HG03060 (cell line): ENCODE results near the gene CENATAC.
"Not testable (repeated sequence)": the region's sequence is repeated elsewhere in the genome, so short reads cannot be mapped to it uniquely, and the experiment has no call there.

Experiments used
- ATAC-seq: cut with Tn5 transposase; IDR thresholded peaks from one replicate; pipeline ENCODE4 v1.9.1; 2021; ENCODE audit warnings: low read depth, moderate number of reproducible peaks; ENCODE audit not compliant: unreplicated experiment

CENATAC gene, protein sequence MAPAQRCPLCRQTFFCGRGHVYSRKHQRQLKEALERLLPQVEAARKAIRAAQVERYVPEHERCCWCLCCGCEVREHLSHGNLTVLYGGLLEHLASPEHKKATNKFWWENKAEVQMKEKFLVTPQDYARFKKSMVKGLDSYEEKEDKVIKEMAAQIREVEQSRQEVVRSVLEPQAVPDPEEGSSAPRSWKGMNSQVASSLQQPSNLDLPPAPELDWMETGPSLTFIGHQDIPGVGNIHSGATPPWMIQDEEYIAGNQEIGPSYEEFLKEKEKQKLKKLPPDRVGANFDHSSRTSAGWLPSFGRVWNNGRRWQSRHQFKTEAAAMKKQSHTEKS

DNA sequence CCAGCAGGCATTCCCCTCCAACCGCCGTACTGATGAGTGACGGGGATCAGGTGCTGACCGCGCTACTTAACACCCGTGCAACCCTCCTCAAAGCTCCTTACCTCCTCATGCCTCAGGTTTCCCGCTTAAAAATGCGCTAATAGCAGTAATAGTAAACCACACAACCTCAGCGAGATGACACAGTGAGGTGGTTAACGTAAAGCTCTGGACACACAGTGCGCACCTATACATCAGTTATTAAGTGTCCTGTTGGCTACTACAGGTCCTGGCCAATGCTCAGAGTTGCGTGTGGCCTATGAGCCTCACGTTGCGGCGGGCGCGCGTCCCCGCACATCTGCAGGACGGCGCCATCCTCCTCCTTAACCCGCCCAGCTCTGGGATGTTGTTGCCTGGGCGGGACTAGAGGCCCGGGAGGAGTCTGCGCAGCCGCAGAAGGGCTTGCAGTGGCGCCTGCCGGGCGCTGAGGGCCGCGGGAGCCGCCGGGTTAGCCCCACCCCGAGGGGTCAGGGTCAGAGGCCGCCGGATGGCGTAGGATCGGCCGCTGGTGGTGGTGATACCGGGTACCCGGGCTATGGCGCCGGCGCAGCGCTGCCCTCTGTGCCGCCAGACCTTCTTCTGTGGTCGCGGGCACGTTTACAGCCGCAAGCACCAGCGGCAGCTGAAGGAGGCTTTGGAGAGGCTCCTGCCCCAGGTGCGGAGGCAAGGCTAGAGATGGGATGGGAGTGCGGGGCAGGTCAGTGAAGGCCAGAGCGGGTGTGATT is at the start of gene CENATAC:
CENATAC (plus strand) TSS at position 512 of the 761 bp plus-strand sequence; CDS start at position 572, 60 bp downstream.
- ATAC-seq: peak; percentile 59

DNA sequence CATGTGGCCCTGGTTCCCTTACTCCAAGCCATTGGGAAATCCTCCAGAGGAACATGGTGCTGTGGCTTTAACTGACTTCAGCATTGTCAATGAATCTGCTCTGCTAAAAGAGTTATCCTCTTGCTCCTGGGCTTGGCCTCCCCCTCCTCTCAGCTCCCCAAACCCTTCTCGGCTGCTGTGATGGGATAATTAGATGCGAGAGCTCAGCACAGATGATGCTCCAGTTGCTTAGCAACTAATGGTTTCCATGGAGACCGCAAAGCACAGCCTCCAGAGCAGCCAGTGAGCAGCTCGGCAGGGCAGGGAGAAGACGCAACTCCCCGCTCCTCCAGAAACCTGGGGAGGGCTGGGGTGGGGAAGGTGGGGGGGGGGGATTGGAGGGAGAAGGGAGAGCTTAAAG is 44.7 kb upstream of the CENATAC start:
- ATAC-seq: no peak

DNA sequence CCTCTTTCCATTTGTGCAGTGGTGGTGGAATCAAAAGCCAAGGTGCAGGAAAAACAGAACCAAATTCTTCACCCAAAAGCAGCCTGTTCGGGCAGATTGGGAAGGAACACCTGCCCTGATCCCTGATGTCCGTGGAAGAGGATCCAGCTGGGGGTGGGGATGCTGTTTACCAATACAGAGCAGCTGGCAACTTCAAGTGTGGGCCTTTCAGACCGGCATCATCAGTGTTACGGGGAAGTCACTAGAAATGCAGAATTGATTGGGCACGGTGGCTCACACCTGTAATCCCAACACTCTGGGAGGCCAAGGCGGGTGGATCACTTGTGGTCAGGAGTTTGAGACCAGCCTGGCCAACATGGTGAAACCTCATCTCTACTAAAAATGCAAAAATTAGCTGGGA is 44.0 kb upstream of the CENATAC start:
- ATAC-seq: not testable (repeated sequence)

DNA sequence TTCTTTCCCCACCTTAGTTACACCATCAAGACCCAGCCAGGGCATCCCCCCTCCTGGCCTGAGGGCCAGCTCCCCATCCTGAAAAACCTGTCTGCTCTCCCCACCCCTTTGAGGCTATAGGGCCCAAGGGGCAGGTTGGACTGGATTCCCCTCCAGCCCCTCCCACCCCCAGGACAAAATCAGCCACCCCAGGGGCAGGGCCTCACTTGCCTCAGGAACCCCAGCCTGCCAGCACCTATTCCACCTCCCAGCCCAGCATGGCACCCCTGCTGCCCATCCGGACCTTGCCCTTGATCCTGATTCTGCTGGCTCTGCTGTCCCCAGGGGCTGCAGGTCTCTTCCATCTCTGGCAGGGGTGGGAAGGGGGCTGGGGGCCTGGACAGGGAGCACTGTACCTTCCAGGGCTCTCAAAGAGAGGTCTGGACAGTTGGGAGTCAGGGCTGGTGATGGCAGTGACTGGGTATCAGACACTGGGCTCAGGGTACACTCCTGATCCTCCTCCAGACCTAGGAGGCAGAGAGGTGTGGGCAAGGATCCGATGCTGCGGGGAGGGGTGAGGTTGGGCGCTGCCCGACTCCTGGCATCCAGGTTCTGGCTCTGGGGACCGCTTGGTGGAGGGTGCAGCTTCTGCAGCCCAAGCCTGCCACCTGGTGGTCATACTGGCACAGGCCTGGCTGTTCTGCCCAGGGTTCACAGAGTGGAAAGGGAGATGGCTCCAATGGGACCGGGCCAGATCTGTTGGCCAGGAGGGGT is 41.7 kb upstream of the CENATAC start, which contains the start of gene UPK2:
UPK2 (plus strand) TSS at position 205 of the 753 bp plus-strand sequence; CDS start at position 258, 53 bp downstream.
- peak; percentile 44 for ATAC-seq

DNA sequence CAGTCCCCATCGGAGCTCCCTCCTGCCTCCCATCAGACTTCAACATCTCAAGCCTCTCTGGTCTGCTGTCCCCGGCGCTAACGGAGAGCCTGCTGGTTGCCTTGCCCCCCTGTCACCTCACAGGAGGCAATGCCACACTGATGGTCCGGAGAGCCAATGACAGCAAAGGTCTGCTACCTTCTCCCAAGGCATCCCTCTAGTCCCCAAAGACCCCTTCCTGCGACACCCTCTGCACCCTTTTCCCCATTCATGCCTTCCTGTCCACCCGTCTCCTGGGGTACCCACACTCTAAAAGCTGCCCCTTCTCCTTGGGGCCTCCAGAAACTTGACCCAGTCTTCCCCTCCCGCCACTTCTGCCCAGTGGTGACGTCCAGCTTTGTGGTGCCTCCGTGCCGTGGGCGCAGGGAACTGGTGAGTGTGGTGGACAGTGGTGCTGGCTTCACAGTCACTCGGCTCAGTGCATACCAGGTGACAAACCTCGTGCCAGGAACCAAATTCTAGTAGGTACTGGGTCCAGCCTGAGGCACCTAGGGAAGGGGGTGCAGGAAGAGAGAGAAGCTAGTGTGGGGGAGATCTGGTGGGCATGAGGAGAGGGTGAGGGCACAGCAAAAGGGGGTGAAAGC is 41.0 kb upstream of the CENATAC start:
- ATAC-seq: no peak

DNA sequence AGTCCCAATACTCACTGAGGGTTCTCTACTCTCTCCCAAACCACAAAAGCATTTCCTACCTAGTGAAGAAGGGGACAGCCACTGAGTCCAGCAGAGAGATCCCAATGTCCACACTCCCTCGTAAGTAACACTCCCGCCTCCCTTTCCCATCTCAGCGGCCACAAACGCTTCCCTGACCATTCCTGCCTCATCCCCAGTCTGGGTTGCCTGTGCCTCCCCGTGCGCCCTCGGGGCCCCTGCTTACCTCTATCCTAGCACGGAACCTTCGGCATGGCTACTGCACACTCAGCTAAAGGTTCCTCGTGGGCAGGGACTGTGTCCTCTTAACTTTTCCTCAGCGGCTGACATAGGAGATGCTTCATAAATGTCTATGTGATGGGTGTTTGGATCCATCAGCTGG is 40.4 kb upstream of the CENATAC start:
- ATAC-seq: no peak

DNA sequence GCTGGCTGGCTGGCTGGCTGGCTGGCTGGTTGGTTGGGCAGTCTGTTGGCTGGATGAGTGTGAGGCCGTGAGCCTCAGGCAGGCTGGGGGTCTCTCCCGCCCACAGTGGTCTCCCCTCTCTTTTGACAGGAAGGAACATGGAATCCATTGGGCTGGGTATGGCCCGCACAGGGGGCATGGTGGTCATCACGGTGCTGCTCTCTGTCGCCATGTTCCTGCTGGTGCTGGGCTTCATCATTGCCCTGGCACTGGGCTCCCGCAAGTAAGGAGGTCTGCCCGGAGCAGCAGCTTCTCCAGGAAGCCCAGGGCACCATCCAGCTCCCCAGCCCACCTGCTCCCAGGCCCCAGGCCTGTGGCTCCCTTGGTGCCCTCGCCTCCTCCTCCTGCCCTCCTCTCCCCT is 40.0 kb upstream of the CENATAC start:
- ATAC-seq: no peak

DNA sequence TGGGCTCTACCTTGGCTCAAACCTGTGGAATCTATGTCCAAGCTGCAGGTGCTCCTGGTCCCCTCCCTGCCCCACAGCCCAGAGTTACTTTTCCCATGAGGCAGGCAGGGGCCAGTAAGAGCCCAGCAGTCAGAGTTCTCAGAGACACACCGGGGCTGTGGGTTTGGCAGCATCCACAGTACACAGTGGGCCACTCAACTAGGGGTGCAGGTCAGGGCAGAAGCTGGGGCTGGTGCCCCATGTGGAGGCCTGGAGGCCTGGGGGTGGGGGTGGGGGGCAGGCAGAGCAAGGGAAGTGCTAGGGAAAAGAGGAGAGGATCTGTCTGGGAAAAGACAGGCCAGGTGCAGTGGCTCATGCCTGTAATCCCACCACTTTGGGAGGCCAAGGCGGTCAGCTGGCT is 39.4 kb upstream of the CENATAC start:
- ATAC-seq: no peak

DNA sequence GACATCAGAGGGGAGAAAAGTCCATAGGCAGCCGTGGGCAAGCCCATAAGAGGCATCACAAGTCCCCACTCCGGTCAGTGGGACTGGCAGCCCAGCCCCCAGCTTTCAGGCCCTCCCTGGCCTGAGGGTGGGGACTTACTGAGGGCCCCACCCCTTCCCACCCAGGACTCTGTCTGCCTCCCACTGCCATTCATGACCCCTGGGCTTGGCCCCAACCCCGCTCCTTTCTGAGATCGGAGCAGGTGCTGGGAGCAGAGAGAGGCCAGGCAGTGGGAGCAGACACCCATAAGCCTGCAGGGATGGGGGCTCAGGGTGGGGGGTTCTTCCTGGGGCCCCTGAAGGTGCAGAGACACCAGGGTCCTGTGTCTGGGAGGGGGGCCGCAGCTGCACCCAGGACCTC is 36.7 kb upstream of the CENATAC start:
- no peak for ATAC-seq

DNA sequence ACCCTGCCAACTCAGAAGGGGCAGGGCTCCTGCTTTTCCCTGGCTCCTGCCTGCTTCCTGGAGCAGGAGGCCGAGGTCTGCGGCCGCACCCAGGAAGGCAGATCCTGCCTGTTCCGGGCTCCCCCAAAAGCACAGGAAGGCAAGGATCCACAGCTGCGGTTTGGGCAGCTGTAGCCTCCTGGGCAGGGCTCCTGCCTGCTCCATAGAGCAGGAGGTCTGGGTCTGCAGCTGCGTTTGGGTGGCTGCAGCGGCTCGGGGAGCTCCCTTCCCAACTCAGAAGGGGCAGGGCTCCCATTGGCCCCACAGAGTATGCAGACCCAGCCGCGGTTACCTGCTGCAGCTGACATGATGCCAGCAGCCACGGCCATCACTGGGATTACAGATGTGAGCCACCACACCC is 36.3 kb upstream of the CENATAC start:
- no peak for ATAC-seq

DNA sequence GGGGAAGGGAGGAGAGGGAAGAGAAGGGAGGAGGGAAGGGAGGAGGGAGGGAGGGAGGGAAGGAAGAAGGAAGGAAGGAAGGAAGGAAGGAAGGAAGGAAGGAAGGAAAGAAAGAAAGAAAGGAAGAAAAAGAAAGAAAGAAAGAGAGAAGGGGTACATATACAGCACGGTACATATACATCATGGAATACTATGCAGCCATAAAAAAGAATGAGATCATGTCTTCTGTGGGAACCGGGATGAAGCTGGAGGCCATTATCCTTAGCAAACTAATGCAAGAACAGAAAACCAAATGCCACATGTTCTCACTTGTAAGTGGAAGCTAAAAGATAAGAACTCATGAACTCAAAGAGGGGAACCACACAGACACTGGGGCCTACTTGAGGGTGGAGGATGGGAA is 28.4 kb upstream of the CENATAC start:
- not testable (repeated sequence) for ATAC-seq

DNA sequence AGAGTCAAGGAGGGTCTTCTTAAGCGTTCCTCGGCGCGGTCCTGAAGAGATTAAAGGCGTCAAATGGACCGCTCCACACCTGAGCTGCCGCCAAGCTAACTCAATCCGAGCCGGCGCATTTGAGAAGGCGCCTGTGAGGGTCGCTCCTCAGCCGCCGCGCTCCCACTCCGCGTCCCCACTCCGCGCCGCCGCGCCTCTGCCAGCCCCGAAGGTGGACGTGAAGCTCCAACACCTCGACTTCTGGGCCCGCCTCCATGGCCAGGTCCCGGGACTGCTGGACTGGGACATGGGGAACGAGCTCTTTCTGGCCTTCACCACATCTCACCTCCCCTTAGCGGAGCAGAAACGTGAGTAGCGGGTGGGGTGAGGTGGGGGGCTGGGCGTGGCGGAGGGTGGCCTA is 26.3 kb upstream of the CENATAC start, which contains the start of gene FOXR1:
FOXR1 (plus strand) TSS at position 116 of the 400 bp plus-strand sequence; CDS start at position 287, 171 bp downstream.
- no peak for ATAC-seq

DNA sequence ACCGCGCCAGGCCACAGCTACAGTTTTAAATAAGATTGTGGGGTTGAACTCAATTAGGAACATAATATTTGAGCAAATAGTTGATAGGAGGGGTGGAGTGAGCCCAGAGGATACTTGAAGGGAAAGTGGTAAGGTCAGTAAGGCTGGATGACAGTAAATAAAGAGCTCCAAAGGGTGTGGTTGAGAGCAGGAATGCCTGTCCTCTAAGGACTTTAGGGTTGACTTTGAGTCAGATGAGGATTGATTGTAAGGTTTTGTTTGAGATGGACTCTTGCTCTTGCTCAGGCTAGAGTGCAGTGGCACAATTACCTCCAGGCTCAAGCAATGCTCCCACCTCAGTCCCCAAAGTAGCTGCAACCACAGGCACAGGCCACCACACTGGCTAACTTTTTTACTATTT is 24.0 kb upstream of the CENATAC start:
- no peak for ATAC-seq

DNA sequence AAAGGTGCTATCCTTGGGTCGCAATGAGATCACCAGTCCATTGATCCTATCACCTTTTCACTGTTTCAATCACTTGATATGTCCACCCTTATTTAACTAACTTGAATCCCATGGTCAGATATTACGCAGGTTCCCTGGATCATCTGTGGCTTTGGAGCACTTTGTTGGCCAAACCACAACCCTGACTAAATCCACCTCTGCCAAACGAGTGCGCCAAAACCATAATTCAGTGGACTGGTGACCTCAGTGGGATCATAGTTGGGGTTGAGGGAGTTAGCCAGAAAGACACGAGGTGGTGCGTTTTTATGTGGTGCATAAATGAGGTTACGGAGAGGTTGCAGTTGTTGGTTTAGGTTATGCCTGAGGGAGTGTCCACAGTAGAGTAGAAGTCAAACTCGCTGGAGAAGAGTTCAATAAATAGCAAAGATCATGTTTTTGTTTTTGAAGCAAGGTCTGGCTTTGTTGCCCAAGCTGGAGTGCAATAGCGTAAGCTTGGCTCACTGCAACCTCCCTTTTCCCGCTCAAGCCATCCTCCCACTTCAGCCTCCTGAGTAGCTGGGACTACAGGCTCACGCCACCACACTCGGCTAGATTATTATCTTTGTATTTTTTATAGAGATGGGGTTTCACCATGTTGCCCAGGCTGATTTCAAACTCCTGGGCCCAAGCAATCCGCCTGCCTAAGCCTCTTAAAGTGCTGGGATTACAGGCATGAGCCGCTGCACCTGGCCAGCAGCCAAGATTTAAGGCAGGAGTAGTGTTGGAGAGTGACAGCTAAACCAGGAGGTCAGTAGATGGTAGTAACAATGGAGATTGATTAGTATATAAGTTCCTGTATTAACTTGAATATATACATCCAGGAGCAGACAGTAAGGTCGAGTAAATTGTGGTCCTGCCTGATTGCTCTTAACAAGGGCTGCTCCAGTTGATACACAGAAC is 21.9 kb upstream of the CENATAC start:
- no peak for ATAC-seq

DNA sequence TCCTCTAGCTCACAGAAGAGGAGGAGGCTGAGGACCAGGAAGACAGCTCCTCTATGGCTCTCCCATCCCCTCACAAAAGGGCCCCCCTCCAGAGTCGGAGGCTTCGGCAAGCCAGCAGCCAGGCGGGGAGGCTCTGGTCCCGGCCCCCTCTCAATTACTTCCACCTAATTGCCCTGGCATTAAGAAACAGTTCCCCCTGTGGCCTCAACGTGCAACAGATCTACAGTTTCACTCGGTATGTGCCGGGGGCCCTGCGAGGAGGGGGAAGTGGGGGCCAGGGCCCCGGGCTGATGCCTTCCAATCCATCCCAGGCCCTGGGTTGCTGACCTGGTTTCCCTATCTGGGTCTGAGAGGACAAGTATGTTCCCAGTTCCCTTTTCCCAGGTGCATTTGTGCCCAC is 18.5 kb upstream of the CENATAC start:
- no peak for ATAC-seq

DNA sequence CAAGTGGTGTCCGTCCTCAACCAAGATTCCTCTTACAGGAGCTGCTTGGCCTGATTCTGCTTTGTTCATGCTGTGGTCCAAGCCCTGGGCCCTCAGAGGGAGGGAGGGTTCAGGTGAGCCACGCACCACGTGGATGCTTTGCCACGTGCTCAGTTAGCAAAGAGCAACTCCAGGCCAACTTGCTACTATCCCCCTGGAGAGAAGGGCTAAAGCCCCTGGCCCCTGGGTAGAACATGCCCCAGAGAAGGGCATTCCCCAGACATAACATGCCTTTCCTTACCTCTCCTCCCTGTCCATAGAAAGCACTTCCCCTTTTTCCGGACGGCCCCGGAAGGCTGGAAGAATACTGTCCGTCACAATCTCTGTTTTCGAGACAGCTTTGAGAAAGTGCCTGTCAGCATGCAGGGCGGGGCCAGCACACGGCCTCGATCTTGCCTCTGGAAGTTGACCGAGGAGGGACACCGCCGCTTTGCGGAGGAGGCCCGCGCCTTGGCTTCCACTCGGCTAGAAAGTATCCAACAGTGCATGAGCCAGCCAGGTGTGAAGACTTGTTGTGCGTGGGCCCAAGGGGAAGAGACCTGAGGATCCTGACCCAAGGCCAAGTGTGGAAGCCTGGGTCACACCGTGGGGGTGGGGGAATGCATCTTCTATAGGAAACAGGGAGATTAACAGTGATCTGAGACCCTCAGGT is 17.6 kb upstream of the CENATAC start:
- ATAC-seq: no peak

DNA sequence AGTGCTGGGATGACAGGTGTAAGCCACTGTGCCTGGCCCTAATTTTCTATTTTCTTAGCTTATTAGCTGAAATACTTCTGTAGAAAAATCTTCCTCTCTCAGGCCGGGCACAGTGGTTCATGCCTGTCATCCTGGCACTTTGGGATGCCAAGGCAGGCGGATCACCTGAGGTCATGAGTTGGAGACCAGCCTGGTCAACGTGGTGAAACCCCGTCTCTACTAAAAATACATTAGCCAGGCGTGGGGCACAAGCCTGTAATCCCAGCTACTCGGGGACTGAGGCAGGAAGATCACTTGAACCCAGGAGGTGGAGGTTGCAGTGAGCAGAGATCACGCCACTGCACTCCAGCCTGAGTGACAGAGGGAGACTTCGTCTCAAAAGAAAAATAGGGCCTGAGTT is 13.6 kb upstream of the CENATAC start:
- not testable (repeated sequence) for ATAC-seq

DNA sequence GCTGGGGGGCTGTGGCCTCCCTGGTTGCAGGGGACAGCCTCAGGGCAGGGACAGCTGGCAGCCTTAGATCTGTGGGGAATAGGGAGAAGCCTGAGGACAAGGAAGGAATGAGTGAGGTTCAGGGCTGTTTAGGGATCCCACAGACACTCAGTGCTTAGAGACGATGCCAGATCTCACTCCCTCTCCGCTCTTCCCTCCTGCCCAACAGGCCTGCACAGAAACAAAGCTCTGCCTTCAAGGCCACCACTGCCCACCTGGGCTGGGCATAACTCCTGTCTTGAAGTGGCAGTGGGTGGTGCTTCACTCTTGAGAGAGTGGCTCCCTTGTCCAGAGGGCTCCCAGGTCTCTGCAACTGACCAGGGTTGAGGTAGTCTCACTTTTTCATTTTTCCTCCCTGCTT is 13.1 kb upstream of the CENATAC start:
- no peak for ATAC-seq

DNA sequence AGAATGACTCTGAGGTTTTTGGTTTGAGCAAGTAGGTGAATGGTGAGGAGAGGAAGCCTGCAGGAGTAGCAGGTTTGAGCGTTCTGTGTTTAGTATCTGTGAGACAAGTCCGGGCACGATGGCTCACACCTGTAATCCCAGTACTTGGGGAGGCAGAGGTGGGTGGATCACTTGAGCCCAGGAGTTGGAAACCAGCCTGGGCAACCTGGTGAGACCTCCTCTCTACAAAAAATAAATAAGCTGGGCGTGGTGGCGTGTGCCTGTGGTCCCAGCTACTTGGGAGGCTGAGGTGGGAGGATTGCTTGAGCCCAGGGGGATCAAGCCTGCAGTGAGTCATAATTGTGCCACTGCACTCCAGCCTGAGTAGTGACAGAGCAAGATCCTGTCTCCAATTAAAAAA is 9.7 kb upstream of the CENATAC start:
- no peak for ATAC-seq
